ENCODE results near the gene RC3H1.
"Not testable (repeated sequence)": the region's sequence is repeated elsewhere in the genome, so short reads cannot be mapped to it uniquely, and the experiment has no call there.

Gene RC3H1

GRCh38 chr1:173954179-173954578, 68.0 kb downstream of the RC3H1 start:
- no peak for DNase-seq (ENCODE audit: low spot score)
- TF ChIP-seq CTCF (IDR thresholded peaks at IDR 0.05): no peak
- no peak overlapping the region for H3K4me3 ChIP-seq

GRCh38 chr1:173948594-173948993, 73.6 kb downstream of the RC3H1 start:
- Histone ChIP-seq H3K27ac (no peak overlapping the region), H3K4me3 (no peak overlapping the region)
- TF ChIP-seq CTCF (IDR thresholded peaks at IDR 0.05): no peak
- DNase-seq (ENCODE audit: low spot score): no peak

More at GRCh38 chr1:173954179-173954578, 68.0 kb downstream of the RC3H1 start:
- H3K27ac ChIP-seq: no peak overlapping the region

- TF ChIP-seq CTCF (IDR thresholded peaks at IDR 0.05): no peak
- Histone ChIP-seq H3K4me3 (no peak overlapping the region), H3K27ac (no peak overlapping the region)
- DNase-seq (ENCODE audit: low spot score): no peak
These were observed 75.7 kb downstream of the RC3H1 start for GRCh38 chr1:173946380-173946921.

GRCh38 chr1:173937062-173937461, 85.1 kb downstream of the RC3H1 start:
- no peak for DNase-seq (ENCODE audit: low spot score)
- TF ChIP-seq CTCF (IDR thresholded peaks at IDR 0.05): no peak
- H3K27ac ChIP-seq: no peak overlapping the region
- H3K4me3 ChIP-seq: no peak overlapping the region

- no peak for TF ChIP-seq CTCF (IDR thresholded peaks at IDR 0.05)
- H3K4me3 ChIP-seq: no peak overlapping the region
- DNase-seq (ENCODE audit: low spot score): no peak
- no peak overlapping the region for H3K27ac ChIP-seq
These were observed 87.7 kb downstream of the RC3H1 start for GRCh38 chr1:173934440-173934839.

GRCh38 chr1:173930541-173930940, 91.6 kb downstream of the RC3H1 start:
- DNase-seq (ENCODE audit: low spot score); H3K27ac ChIP-seq; H3K4me3 ChIP-seq: not testable (repeated sequence)

GRCh38 chr1:173925306-173926242, 96.6 kb downstream of the RC3H1 start:
- Histone ChIP-seq H3K4me3 (no peak overlapping the region), H3K27ac (no peak overlapping the region)
- no peak for DNase-seq (ENCODE audit: low spot score)
- no peak for TF ChIP-seq CTCF (IDR thresholded peaks at IDR 0.05)
